Brain microvascular endothelial cell (primary cell): ENCODE data around the gene CREB3L2.
"Not testable (repeated sequence)": the region's sequence is repeated elsewhere in the genome, so short reads cannot be mapped to it uniquely, and the experiment has no call there.

Source experiments
- DNase-seq: peaks from one replicate; pipeline ENCODE4 v3.0.0-alpha.2; 2020
- H3K27ac ChIP-seq: fragments of 250-450 bp; sonication (Bioruptor Pico); 2 replicates; pipeline ENCODE4 v1.5.1; 2020; ENCODE audit warnings: mild to moderate bottlenecking, moderate library complexity
- H3K27me3 ChIP-seq: fragments of 250-450 bp; sonication (Bioruptor Pico); replicated peaks from 2 replicates; pipeline ENCODE4 v1.5.1; 2020; ENCODE audit warnings: mild to moderate bottlenecking
- H3K36me3 ChIP-seq: fragments of 250-450 bp; sonication (Bioruptor Pico); replicated peaks from 2 replicates; pipeline ENCODE4 v1.5.1; 2020; ENCODE audit warnings: mild to moderate bottlenecking
- H3K4me3 ChIP-seq: 2 replicates; pipeline ENCODE4 v1.5.1; 2011; ENCODE audit warnings: low read depth, mild to moderate bottlenecking, control low read depth, low read length, moderate library complexity
- CTCF ChIP-seq: IDR thresholded peaks from 2 replicates; pipeline ENCODE4 v1.5.1; 2011; ENCODE audit warnings: low read depth, mild to moderate bottlenecking, moderate library complexity, low read length, control low read depth, inconsistent platforms; ENCODE audit errors: missing control alignments
- in situ Hi-C: cut with HindIII; loops from 2 replicates; pipeline ENCODE4 v1.10.0; 2017; ENCODE audit warnings: low sequenced_read_pairs, low pct_ligation_motif_present

The CREB3L2 gene

GRCh38 chr7:137983323-137984008 lies 18.4 kb downstream of the CREB3L2 start:
- no peak for DNase-seq
- Histone ChIP-seq H3K27ac (peak overlapping the region; percentile 65), H3K4me3 (no peak overlapping the region), H3K27me3 (no peaks in the 10 kb centered on the region), H3K36me3 (peaks cover 22% of the 10 kb centered on the region)
- TF ChIP-seq CTCF: no peak
- in situ Hi-C loops: no loop called here

- DNase-seq, in situ Hi-C loops, H3K27me3 ChIP-seq, H3K4me3 ChIP-seq: not testable (repeated sequence)
- H3K36me3 ChIP-seq: peaks cover 25% of the 10 kb centered on the region
- peak overlapping the region; percentile 97 for H3K27ac ChIP-seq
Observed at GRCh38 chr7:137982394-137982793, 19.5 kb downstream of the CREB3L2 start.

- in situ Hi-C loops: no loop called here
Observed at GRCh38 chr7:137981668-137982067, 20.2 kb downstream of the CREB3L2 start.

GRCh38 chr7:137981175-137981574 lies 20.7 kb downstream of the CREB3L2 start:
- in situ Hi-C loops: no loop called here
- Histone ChIP-seq H3K36me3 (peaks cover 25% of the 10 kb centered on the region), H3K27me3 (no peaks in the 10 kb centered on the region), H3K27ac (peak overlapping the region; percentile 97), H3K4me3 (no peak overlapping the region)
- no peak for DNase-seq
- TF ChIP-seq CTCF: no peak

More at GRCh38 chr7:137981668-137982067, 20.2 kb downstream of the CREB3L2 start:
- Histone ChIP-seq H3K27ac (peak overlapping the region; percentile 97), H3K36me3 (peaks cover 25% of the 10 kb centered on the region), H3K4me3 (no peak overlapping the region), H3K27me3 (no peaks in the 10 kb centered on the region)
- TF ChIP-seq CTCF: no peak
- DNase-seq: no peak

GRCh38 chr7:137980308-137980707 lies 21.6 kb downstream of the CREB3L2 start:
- in situ Hi-C loops: no loop called here
- Histone ChIP-seq H3K4me3 (no peak overlapping the region), H3K27me3 (no peaks in the 10 kb centered on the region), H3K27ac (peak overlapping the region; percentile 97), H3K36me3 (peaks cover 25% of the 10 kb centered on the region)
- TF ChIP-seq CTCF: no peak
- no peak for DNase-seq

GRCh38 chr7:137978464-137979237 lies 23.2 kb downstream of the CREB3L2 start:
- no peaks in the 10 kb centered on the region for H3K27me3 ChIP-seq
- H3K4me3 ChIP-seq: no peak overlapping the region
- peak; percentile 97 for DNase-seq
- TF ChIP-seq CTCF: no peak
- peaks cover 22% of the 10 kb centered on the region for H3K36me3 ChIP-seq
- in situ Hi-C loops: no loop called here
- peak overlapping the region; percentile 97 for H3K27ac ChIP-seq
